B cell (primary cell): ENCODE results near the gene MPST. TPM values are rescaled to one million over a fixed set of nuclear protein-coding genes. Genes with fewer than 3 reads are reported as not detected.

Experiments
- ATAC-seq: fragments of 200-7000 bp; cut with Tn5 transposase; one replicate; pipeline ENCODE4 v1.10.0; 2021; ENCODE audit warnings: low read depth, mild to moderate bottlenecking, moderate number of reproducible peaks, moderate library complexity
- CTCF ChIA-PET: fragments of 350-600 bp; sonication (Branson Sonifier 250); formaldehyde crosslinking; loops from one replicate; lab custom pipeline; 2021; ENCODE audit warnings: antibody characterized with exemption, inconsistent platforms; lab: Charles Lee
- POLR2A ChIA-PET: fragments of 350-600 bp; sonication (Branson Sonifier 250); formaldehyde crosslinking; loops from one replicate; lab custom pipeline; 2021; ENCODE audit warnings: antibody characterized with exemption; lab: Charles Lee
- DNase-seq: peaks from one replicate; pipeline ENCODE4 v3.0.0; 2013
- H2AFZ ChIP-seq: 2 replicates; pipeline ENCODE4 v1.6.1; 2012; ENCODE audit warnings: mild to moderate bottlenecking, low read depth, low read length; ENCODE audit not compliant: insufficient read depth, poor library complexity, severe bottlenecking
- H3K27ac ChIP-seq, 2 donors: 1 replicate in 1 of 2; 2 replicates in 1 of 2; pipeline ENCODE4 v1.5.1; 2012 to 2013; ENCODE audit warnings: low read length in 2 of 2, mild to moderate bottlenecking in 2 of 2, moderate library complexity in 1 of 2
- H3K27me3 ChIP-seq, 4 experiments: fragments of 200-600 bp in 1 of 4; sonication (generic) in 1 of 4; replicated peaks in 1 of 4; 1 replicate in 2 of 4; 2 replicates in 2 of 4; pipeline versions ENCODE4 v1.6.1 to v1.7.0; 2013 to 2016; ENCODE audit warnings: low read length in 3 of 4, mild to moderate bottlenecking in 2 of 4, mixed read lengths in 1 of 4, moderate library complexity in 1 of 4; ENCODE audit not compliant: insufficient read depth in 4 of 4, control insufficient read depth in 3 of 4; ENCODE audit errors: control extremely low read depth in 1 of 4
- H3K36me3 ChIP-seq, 2 experiments: replicated peaks in 1 of 2; 1 replicate in 1 of 2; 2 replicates in 1 of 2; pipeline versions ENCODE4 v1.6.1 to v1.7.1; 2013; ENCODE audit warnings: low read length in 1 of 2; ENCODE audit not compliant: insufficient read depth in 2 of 2, control insufficient read depth in 1 of 2; ENCODE audit errors: control extremely low read depth in 1 of 2, extremely low read depth in 1 of 2
- H3K4me1 ChIP-seq, 2 donors: fragments of 200-600 bp in 1 of 2; sonication (generic) in 1 of 2; 1 replicate in 1 of 2; 2 replicates in 1 of 2; pipeline versions ENCODE4 v1.5.1 to v1.6.1; 2013 to 2017; ENCODE audit warnings: low read length in 2 of 2; ENCODE audit not compliant: control insufficient read depth in 2 of 2, insufficient read depth in 2 of 2
- H3K4me2 ChIP-seq: replicated peaks from 2 replicates; pipeline ENCODE3; 2012; ENCODE audit warnings: mild to moderate bottlenecking, low read depth, low read length; ENCODE audit not compliant: poor library complexity, severe bottlenecking
- H3K4me3 ChIP-seq, 5 experiments: fragments of 200-600 bp in 1 of 5; sonication (generic) in 1 of 5; 1 replicate in 3 of 5; 2 replicates in 2 of 5; pipeline versions ENCODE4 v1.5.1 to v1.7.0; 2011 to 2016; ENCODE audit warnings: low read length in 4 of 5, mild to moderate bottlenecking in 4 of 5, low read depth in 2 of 5, control low read depth in 1 of 5, moderate library complexity in 1 of 5; ENCODE audit not compliant: insufficient read depth in 1 of 5; ENCODE audit errors: control extremely low read depth in 1 of 5, extremely low read depth in 1 of 5
- H3K79me2 ChIP-seq: fragments of 200-600 bp; sonication (generic); one replicate; pipeline ENCODE4 v1.6.0; 2016; ENCODE audit warnings: low read length; ENCODE audit not compliant: control insufficient read depth, insufficient read depth
- H3K9ac ChIP-seq: fragments of 200-600 bp; sonication (generic); 2 replicates; pipeline ENCODE4 v1.6.1; 2017; ENCODE audit warnings: mild to moderate bottlenecking, low read length, moderate library complexity
- H3K9me3 ChIP-seq, 3 donors: one replicate each; pipeline versions ENCODE4 v1.6.1 to v1.7.1; 2013; ENCODE audit warnings: low read length in 2 of 3; ENCODE audit not compliant: control insufficient read depth in 2 of 3, insufficient read depth in 1 of 3; ENCODE audit errors: control extremely low read depth in 1 of 3
- H4K20me1 ChIP-seq: 2 replicates; pipeline ENCODE4 v1.6.0; 2012; ENCODE audit warnings: mild to moderate bottlenecking, low read length; ENCODE audit not compliant: insufficient read depth, control insufficient read depth, poor library complexity, severe bottlenecking
- H3K27ac Mint-ChIP-seq: one replicate; pipeline ENCODE4 v1.8.0; 2021; ENCODE audit warnings: mixed read lengths
- H3K27me3 Mint-ChIP-seq: one replicate; pipeline ENCODE4 v1.8.0; 2021; ENCODE audit warnings: mixed read lengths
- H3K4me1 Mint-ChIP-seq: one replicate; pipeline ENCODE4 v1.8.0; 2021; ENCODE audit warnings: mixed read lengths
- H3K4me3 Mint-ChIP-seq: one replicate; pipeline ENCODE4 v1.8.0; 2021; ENCODE audit warnings: mixed read lengths
- H3K9me3 Mint-ChIP-seq: one replicate; pipeline ENCODE4 v1.8.0; 2022; ENCODE audit warnings: mixed read lengths; ENCODE audit not compliant: insufficient read depth
- EZH2 ChIP-seq: IDR thresholded peaks from 2 replicates; pipeline ENCODE4 v1.6.1; 2012; ENCODE audit warnings: borderline replicate concordance, low read depth, mild to moderate bottlenecking, moderate library complexity, low read length; ENCODE audit not compliant: insufficient read depth, poor library complexity, severe bottlenecking
- WGBS: methylation state at CpG from one replicate; pipeline ENCODE4 v1.1.5; 2013; ENCODE audit warnings: missing lambda C conversion rate; ENCODE audit not compliant: insufficient coverage; 5-methylcytosine and 5-hydroxymethylcytosine counted together
- intact Hi-C: fragments of 100-400 bp; cut with micrococcal nuclease; formaldehyde crosslinking; loops from one replicate; pipeline ENCODE4 v1.10.0; 2022
- polyA plus RNA-seq: library from polyadenylated mRNA; depleted of rRNA; stranded (reverse); fragments of >200 nt; gene quantifications from 2 replicates; pipeline ENCODE4 v1.2.3, GENCODE V29; 2012
- total RNA-seq, 2 donors: library from RNA; stranded (reverse); fragments of 120-200 nt in 1 of 2; gene quantifications; 1 replicate in 1 of 2; 2 replicates in 1 of 2; pipeline versions ENCODE4 v1.2.3 to v1.2.4, GENCODE V29; 2013 to 2022
- TF ChIP-seq, protein P1 (sequence below): fragments of 200-600 bp; IDR thresholded peaks from one replicate; pipeline ENCODE4 v1.8.0; 2022; ENCODE audit warnings: antibody characterized with exemption, mild to moderate bottlenecking

MPST gene
- total and polyA plus RNA-seq, 2 donors (not counting 1 experiment from before 2014, with no cell fraction given): 11.2 to 17.7 TPM

DNA sequence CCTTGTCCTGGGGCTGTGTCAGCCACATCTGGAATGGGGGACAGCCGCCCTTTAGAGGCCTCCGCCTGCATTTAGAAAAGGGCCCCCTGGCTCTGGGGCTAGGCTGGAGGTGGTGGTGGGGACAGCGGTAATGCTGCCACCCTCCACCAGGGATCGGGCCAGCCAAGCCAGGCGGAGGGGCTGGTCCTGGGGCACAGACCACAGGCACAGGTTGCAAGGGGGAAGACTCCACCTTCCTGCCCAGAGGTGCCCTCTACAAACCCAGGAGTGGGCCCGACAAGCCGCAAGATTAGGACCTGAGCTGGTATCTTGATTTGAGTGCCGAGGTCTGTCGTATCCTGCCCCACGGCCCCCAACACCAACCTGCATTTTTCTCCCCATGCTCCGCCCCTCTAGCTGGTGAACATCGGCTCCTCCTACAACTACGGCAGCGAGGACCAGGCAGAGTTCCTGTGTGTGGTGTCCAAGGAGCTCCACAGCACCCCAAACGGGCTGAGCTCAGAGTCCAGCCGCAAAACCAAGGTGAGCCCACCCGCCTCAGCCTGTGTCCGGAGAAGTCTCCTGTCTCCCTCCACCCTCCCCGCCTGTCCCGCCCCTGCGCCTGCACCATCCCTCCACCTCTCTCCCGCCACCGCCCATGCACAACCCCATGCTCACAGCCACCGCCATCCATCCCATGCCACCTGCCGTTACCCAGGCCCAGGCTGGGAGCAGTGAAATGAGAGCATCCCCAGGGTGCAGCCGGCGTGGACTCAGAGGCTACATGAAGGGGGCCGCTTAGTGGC lies 39.6 kb downstream of the MPST start:
- no peaks in the 10 kb centered on the region for H3K9me3 Mint-ChIP-seq
- H3K27me3 Mint-ChIP-seq: no peaks in the 10 kb centered on the region
- no peak overlapping the region for H2AFZ ChIP-seq
- H3K4me3 ChIP-seq: no peak overlapping the region
- CTCF ChIA-PET: no interaction called here
- intact Hi-C loops: no loop called here
- no peak overlapping the region for H3K4me3 Mint-ChIP-seq
- POLR2A ChIA-PET: no interaction called here
- peaks cover 0 to 2% of the 10 kb centered on the region in 2 donors for H3K4me1 ChIP-seq
- no peak overlapping the region for H3K27ac ChIP-seq
- H3K79me2 ChIP-seq: no peaks in the 10 kb centered on the region
- peaks cover 0 to 33% of the 10 kb centered on the region in 2 experiments for H3K36me3 ChIP-seq
- no peak overlapping the region for H3K27ac Mint-ChIP-seq
- H3K9me3 ChIP-seq: no peaks in the 10 kb centered on the region
- no peaks in the 10 kb centered on the region for H4K20me1 ChIP-seq
- ATAC-seq (no peak), DNase-seq (no peak)
- 95% methylated on average over 21 of the region's 28 CpGs for WGBS
- TF ChIP-seq, protein P1, sequence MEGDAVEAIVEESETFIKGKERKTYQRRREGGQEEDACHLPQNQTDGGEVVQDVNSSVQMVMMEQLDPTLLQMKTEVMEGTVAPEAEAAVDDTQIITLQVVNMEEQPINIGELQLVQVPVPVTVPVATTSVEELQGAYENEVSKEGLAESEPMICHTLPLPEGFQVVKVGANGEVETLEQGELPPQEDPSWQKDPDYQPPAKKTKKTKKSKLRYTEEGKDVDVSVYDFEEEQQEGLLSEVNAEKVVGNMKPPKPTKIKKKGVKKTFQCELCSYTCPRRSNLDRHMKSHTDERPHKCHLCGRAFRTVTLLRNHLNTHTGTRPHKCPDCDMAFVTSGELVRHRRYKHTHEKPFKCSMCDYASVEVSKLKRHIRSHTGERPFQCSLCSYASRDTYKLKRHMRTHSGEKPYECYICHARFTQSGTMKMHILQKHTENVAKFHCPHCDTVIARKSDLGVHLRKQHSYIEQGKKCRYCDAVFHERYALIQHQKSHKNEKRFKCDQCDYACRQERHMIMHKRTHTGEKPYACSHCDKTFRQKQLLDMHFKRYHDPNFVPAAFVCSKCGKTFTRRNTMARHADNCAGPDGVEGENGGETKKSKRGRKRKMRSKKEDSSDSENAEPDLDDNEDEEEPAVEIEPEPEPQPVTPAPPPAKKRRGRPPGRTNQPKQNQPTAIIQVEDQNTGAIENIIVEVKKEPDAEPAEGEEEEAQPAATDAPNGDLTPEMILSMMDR: no peak
- no peak for TF ChIP-seq EZH2
- no peak overlapping the region for H3K9ac ChIP-seq
- H3K4me2 ChIP-seq: no peak overlapping the region
- H3K4me1 Mint-ChIP-seq: peaks cover under 1% of the 10 kb centered on the region
- no peaks in the 10 kb centered on the region for H3K27me3 ChIP-seq

DNA sequence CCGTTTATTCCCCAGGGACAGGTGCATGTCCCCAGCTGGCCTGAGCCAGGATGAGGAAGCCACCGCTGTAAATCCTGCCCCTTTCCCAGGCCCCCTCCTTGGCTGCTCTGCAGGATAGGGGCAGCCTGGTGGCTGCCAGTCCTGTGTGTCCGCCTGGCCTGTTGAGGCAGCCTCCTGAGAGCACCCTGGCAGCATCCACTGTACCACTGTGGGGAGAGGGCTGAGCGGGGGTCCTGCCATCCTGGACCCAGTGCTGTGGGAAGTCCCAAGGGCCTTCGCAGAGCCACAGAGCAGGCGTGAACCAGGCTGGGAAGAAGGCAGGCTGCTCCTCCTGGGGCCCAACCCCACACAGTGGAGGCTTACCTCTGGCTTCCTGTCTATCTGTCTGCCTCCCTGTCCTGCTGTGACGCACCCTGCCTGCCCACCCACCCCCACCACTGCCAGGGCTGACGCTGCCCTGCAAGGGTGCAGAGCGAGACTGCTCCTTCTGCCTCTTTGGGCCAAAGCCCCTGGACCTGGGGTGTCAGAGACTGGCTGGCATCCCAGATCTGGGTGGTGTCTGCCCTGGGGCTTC lies 40.4 kb downstream of the MPST start:
- H3K9me3 Mint-ChIP-seq: no peaks in the 10 kb centered on the region
- no peaks in the 10 kb centered on the region for H3K27me3 Mint-ChIP-seq
- Histone ChIP-seq H3K9me3 (no peaks in the 10 kb centered on the region), H3K36me3 (peaks cover 0 to 33% of the 10 kb centered on the region in 2 experiments), H3K79me2 (no peaks in the 10 kb centered on the region), H3K9ac (no peak overlapping the region), H4K20me1 (no peaks in the 10 kb centered on the region), H3K4me1 (no peaks in the 10 kb centered on the region), H3K27ac (no peak overlapping the region), H3K27me3 (no peaks in the 10 kb centered on the region), H3K4me3 (no peak overlapping the region), H3K4me2 (no peak overlapping the region), H2AFZ (no peak overlapping the region)
- H3K27ac Mint-ChIP-seq: no peak overlapping the region
- H3K4me3 Mint-ChIP-seq: no peak overlapping the region
- ATAC-seq (no peak), DNase-seq (no peak)
- H3K4me1 Mint-ChIP-seq: no peaks in the 10 kb centered on the region
- no peak for TF ChIP-seq EZH2
- TF ChIP-seq, protein P1: no peak
- WGBS: 83% methylated on average over 9 of the region's 9 CpGs
- ChIA-PET CTCF (no interaction called here), POLR2A (no interaction called here)
- intact Hi-C loops: no loop called here
